GM18505 (cell line): Measurements from ENCODE around the gene VWA8.
"Not testable (repeated sequence)": the region's sequence is repeated elsewhere in the genome, so short reads cannot be mapped to it uniquely, and the experiment has no call there.

Source experiments
- ATAC-seq: cut with Tn5 transposase; IDR thresholded peaks from one replicate; pipeline ENCODE4 v1.9.1; 2021; ENCODE audit not compliant: unreplicated experiment
- POLR2A ChIP-seq: IDR thresholded peaks from 4 replicates; pipeline ENCODE4 v1.6.1; 2011; ENCODE audit warnings: borderline replicate concordance; ENCODE audit not compliant: insufficient read depth, insufficient read length; ENCODE audit errors: extremely low read depth

The VWA8 gene

DNA sequence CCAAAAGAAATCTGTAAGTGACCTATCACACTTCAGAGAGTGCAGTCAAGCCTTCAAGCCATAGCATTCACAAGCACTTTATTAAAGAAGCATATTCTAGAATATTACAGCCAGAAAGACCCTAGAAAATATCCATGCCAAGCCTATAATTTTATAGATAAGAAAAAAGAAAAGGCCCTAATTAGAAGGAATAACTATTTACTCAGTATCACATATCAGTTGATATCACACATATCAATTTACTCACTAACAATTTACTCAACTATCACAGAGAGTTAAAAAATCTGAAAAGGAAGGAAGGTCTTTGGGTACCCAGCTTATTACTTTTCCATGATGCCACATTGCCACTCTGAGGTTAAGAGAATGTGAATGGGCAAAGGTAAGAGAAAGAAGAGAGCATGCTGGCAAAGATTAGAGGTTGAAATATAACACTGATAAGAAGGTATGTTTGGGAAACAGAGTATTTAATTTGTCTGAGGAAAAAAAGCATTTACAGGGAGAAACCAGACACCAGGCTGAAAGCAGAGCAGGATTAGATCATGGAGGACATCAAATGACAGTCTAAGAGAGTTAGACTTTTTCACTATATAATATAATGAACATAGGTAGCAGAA is 186.2 kb downstream of the VWA8 start:
- no peak for TF ChIP-seq POLR2A
- no peak for ATAC-seq

- ATAC-seq: no peak
These were observed 193.1 kb downstream of the VWA8 start for GRCh38 chr13:41767801-41768200.

DNA sequence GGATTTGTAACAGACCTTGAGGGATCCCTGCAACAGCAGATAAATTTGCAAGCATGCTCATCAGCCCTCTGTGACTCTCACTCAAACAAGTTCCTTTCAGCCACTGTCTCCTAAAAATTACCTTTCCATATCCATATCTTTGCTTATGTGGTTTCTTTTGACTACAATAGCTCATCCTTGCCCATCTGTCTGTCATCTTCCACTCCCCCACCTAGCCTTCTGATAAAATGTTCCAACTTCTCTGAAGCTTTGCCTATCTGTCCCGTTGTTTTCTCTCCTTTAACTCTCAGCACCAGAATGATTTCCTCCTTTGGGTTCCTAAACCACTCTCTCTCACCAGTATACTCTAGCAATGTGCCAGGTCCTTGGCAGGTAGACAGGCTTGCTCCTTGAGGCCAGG is 194.5 kb downstream of the VWA8 start:
- no peak for ATAC-seq
- no peak for TF ChIP-seq POLR2A

More at GRCh38 chr13:41767801-41768200, 193.1 kb downstream of the VWA8 start:
- TF ChIP-seq POLR2A: no peak

GRCh38 chr13:41765813-41766212 is 195.1 kb downstream of the VWA8 start:
- ATAC-seq: no peak
- TF ChIP-seq POLR2A: no peak

DNA sequence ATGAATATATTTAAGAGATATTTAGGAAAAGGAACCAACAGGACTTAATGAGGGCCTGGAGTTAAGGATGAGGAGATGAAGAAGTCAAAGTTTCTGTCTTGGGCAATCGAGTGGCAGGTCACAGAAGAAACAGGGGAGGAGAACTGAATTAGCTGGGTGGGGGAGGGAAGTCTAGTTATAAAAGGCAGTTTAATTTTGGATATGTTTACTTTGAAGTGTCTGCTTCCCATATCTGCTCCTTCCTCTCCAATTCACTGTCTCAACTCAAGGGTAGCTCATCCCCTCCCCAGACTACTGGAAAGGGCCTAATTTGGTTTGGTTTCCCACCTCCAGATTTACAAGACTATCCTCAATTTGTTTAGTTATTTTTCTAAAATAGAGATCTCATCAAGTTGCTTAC is 195.9 kb downstream of the VWA8 start:
- no peak for ATAC-seq
- no peak for TF ChIP-seq POLR2A

GRCh38 chr13:41764558-41764957 is 196.4 kb downstream of the VWA8 start:
- TF ChIP-seq POLR2A: no peak
- no peak for ATAC-seq

DNA sequence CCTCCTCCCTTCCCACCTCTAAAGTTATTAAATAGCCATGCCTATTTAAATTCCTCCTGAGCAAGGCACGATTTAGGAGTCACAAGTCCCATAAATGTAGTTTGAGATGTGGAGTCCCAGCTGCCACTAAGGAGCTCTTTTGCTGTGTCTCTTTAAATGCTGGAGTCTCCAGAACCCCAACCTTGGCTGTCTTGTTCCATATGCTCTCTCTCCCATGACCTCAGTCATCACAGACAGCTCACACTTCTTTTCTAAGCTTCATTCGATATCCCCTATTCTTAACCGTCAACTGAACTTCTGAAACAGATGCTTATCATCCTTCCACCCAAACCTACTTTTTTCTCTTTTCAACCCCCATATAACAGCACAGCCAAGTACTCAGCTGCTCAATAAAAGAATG is 197.1 kb downstream of the VWA8 start:
- no peak for ATAC-seq
- no peak for TF ChIP-seq POLR2A

- no peak for TF ChIP-seq POLR2A
- ATAC-seq: no peak
These were observed 198.1 kb downstream of the VWA8 start for GRCh38 chr13:41762796-41763195.

DNA sequence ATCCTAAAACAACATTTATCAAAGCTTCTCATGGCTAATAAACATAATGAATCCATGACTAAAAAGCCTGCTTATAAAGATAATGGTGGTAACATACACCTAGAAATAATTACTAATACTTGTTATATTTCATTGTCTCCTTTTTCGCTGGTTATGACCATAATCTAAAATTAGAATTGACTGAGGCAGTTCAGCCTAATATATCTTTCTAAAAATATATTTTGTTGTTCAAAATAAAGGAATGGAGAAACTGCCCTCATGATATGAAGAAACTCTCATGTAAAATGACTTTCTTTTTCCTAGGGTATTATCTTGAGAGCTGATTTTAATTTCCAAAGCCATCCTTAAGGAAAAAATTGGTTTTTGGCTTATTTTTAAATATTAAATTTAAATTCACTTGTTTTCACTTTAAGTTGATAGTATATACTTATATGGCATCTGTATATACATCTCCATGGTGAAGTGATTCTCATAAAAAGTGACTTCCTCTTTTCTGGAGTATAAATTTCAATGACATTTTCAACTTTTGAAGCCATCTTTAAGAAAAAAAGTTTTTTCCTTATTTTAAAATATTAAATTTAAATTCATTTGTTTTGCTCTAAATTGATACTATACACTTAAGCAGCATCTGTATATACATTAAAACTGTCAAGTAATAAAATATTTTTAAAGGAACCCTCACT is 204.6 kb downstream of the VWA8 start:
- TF ChIP-seq POLR2A: no peak
- ATAC-seq: no peak

DNA sequence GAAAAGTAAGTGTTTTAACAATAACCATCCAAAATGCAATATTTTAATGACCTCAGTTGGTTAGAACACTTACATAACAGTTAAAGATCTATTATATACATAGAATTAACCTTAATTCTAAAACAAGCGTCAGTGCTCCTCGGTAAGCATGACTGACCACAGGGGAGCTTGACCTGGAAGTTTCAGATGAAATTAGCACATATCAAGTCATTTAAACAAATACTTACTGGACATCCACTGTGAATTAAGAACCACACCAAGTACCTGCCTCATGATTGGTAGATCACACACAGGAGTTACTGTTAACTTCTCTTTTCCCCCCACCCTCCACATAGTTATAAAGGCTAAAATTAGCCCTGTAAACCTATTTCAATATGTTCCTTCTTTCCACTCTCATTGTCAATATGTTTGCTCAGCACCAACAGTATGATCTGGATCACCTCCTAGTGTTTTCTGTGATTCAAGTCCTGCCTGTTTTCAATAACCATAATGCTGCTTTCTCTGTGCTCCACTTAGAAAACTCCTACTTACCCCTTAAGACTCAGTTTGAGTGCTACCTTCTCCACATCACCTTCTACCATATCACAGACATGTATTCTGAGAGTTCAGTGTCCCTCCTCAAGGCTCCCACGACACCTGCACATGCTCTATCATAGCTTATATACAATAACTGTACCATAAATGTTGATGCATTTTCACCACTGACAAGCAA is 209.0 kb downstream of the VWA8 start:
- no peak for TF ChIP-seq POLR2A
- ATAC-seq: no peak

- TF ChIP-seq POLR2A: no peak
These were observed 209.6 kb downstream of the VWA8 start for GRCh38 chr13:41751277-41751676.

GRCh38 chr13:41746259-41746658 is 214.7 kb downstream of the VWA8 start:
- ATAC-seq: no peak
- TF ChIP-seq POLR2A: no peak

More at GRCh38 chr13:41751277-41751676, 209.6 kb downstream of the VWA8 start:
- no peak for ATAC-seq

GRCh38 chr13:41745496-41745895 is 215.4 kb downstream of the VWA8 start:
- not testable (repeated sequence) for ATAC-seq
